Left lung (tissue), 10 donors: ENCODE measurements around the gene RAB43. TPM values are rescaled to one million over a fixed set of nuclear protein-coding genes. Genes with fewer than 3 reads are reported as not detected.
"Not testable (repeated sequence)": the region's sequence is repeated elsewhere in the genome, so short reads cannot be mapped to it uniquely, and the experiment has no call there.

Experiments used
- ATAC-seq: fragments of 200-7000 bp; cut with Tn5 transposase; one replicate; pipeline ENCODE4 v1.9.1; 2020; ENCODE audit warnings: moderate library complexity
- DNase-seq, 4 donors: peaks; one replicate each; pipeline ENCODE4 v3.0.0-alpha.2; 2013 to 2020
- H3K27ac ChIP-seq, 2 donors: fragments of 200-600 bp; sonication (generic) in 1 of 2; one replicate each; pipeline versions ENCODE4 v1.5.0 to v1.8.0; 2020 to 2021
- H3K27me3 ChIP-seq, 2 donors: fragments of 200-600 bp; sonication (generic) in 1 of 2; one replicate each; pipeline versions ENCODE4 v1.5.0 to v1.8.0; 2020 to 2021
- H3K36me3 ChIP-seq, 2 donors: fragments of 200-600 bp; sonication (generic) in 1 of 2; one replicate each; pipeline versions ENCODE4 v1.5.0 to v1.8.0; 2020 to 2021
- H3K4me1 ChIP-seq, 2 donors: fragments of 200-600 bp; one replicate each; pipeline ENCODE4 v1.8.0; 2021
- H3K4me3 ChIP-seq, 2 donors: fragments of 200-600 bp; sonication (generic) in 1 of 2; one replicate each; pipeline versions ENCODE4 v1.5.0 to v1.8.0; 2020 to 2021; ENCODE audit warnings: mild to moderate bottlenecking in 1 of 2
- H3K9me3 ChIP-seq, 2 donors: fragments of 200-600 bp; sonication (generic) in 1 of 2; one replicate each; pipeline versions ENCODE4 v1.5.0 to v1.8.0; 2020 to 2021
- intact Hi-C, 2 donors: fragments of 100-400 bp; cut with DNase I; formaldehyde crosslinking; loops; one replicate each; pipeline versions ENCODE4 v1.11.2 to v1.14.2; 2022
- polyA plus RNA-seq, 6 donors: library from polyadenylated mRNA; unstranded; fragments of 120-200 nt; gene quantifications; one replicate each; pipeline ENCODE4 v1.2.1, GENCODE V29; 2013; ENCODE audit not compliant: insufficient read length in 6 of 6
- total RNA-seq, 2 donors: library from RNA; stranded (reverse); fragmentation: NEBNext Ultra II Directional; extraction: Animal tissue kit (Norgen Biotek cat#: 25700); gene quantifications; one replicate each; pipeline ENCODE4 v1.2.1, GENCODE V29; 2021
- TF ChIP-seq, protein P1 (sequence below), 2 donors: fragments of 200-600 bp; sonication (generic) in 1 of 2; IDR thresholded peaks; one replicate each; pipeline versions ENCODE4 v1.5.0 to v1.8.0; 2021; ENCODE audit warnings: antibody characterized with exemption in 2 of 2
- donor health status: DM: no; HTN: yes; CAD: no.
- donor health status: DM: no; HTN: no; CAD: no.

RAB43 gene
- total and polyA plus RNA-seq, 8 donors: 5.8 to 30.6 (median 10.2) TPM

- intact Hi-C loops: no loop called here
Observed at GRCh38 chr3:129068291-129068886, 53.2 kb downstream of the RAB43 start.

GRCh38 chr3:129067719-129068118 lies 53.9 kb downstream of the RAB43 start:
- H3K27ac ChIP-seq, H3K27me3 ChIP-seq, H3K9me3 ChIP-seq, H3K36me3 ChIP-seq, intact Hi-C loops, ATAC-seq, H3K4me3 ChIP-seq, DNase-seq: not testable (repeated sequence)
- H3K4me1 ChIP-seq: peaks cover 2 to 11% of the 10 kb centered on the region in 2 donors

More at GRCh38 chr3:129068291-129068886, 53.2 kb downstream of the RAB43 start:
- TF ChIP-seq, protein P1, sequence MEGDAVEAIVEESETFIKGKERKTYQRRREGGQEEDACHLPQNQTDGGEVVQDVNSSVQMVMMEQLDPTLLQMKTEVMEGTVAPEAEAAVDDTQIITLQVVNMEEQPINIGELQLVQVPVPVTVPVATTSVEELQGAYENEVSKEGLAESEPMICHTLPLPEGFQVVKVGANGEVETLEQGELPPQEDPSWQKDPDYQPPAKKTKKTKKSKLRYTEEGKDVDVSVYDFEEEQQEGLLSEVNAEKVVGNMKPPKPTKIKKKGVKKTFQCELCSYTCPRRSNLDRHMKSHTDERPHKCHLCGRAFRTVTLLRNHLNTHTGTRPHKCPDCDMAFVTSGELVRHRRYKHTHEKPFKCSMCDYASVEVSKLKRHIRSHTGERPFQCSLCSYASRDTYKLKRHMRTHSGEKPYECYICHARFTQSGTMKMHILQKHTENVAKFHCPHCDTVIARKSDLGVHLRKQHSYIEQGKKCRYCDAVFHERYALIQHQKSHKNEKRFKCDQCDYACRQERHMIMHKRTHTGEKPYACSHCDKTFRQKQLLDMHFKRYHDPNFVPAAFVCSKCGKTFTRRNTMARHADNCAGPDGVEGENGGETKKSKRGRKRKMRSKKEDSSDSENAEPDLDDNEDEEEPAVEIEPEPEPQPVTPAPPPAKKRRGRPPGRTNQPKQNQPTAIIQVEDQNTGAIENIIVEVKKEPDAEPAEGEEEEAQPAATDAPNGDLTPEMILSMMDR (IDR thresholded peaks at IDR 0.05): no peak
- Histone ChIP-seq H3K4me3 (peak overlapping the region; percentile 27 to 41), H3K27me3 (no peaks in the 10 kb centered on the region), H3K9me3 (peaks cover 0 to 3% of the 10 kb centered on the region in 2 donors), H3K4me1 (peaks cover 2 to 11% of the 10 kb centered on the region in 2 donors), H3K27ac (no peak overlapping the region), H3K36me3 (no peaks in the 10 kb centered on the region)
- peak in 2 of 4 donors; percentile 43 to 84 for DNase-seq
- ATAC-seq: peak; percentile 81

DNA sequence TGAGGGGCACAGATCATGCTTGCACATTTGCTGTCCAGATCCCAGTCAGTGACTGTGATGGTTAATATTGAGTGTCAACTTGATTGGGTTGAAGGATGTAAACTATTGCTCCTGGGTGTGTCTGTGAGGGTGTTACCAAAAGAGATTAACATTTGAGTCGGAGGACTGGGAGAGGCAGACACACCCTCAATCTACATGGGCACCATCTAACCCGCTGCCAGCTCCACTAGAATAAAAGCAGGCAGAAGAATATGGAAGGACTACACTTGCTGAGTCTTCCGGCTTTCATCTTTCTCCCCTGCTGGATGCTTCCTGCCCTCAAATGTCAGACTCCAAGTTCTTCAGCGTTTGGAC lies 55.9 kb downstream of the RAB43 start:
- intact Hi-C loops: no loop called here

DNA sequence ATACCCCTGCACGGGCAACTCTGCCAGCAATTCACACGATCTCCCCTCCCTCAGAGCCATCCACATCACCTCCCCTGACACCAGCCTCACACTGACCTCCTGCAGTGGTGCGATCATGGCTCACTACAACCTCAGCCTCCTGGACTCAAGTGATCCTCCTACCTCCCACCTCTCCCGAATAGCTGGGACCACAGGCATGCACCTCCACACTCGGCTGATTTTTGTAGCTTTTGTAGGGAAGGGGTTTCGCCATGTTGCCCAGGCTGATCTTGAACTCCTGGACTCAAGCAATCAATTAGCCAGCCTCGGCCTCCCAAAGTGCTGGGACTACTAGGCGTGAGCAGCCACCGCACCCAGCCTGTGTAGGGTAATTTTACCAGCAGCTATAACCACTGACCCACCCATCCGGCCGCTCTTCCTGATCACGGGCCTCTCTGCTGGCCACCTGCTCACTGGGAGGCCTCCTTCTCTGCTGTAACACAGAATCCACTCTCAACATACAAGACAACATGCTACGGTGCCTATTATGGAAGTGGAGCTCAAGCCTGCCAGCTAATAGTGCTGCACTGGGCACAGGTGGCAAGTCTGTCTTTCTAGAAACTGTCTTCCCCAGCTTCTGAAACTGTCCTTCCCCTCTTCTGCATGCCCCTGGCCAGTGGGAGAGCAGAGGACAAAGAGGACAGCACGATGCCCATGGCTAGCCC lies 56.4 kb downstream of the RAB43 start:
- no peak for ATAC-seq

More for the DNA sequence above, 55.9 kb downstream of the RAB43 start:
- no peak overlapping the region for H3K4me3 ChIP-seq
- no peak for DNase-seq
- no peak overlapping the region for H3K27ac ChIP-seq
- H3K36me3 ChIP-seq: no peaks in the 10 kb centered on the region
- TF ChIP-seq, protein P1 (IDR thresholded peaks at IDR 0.05): no peak
- H3K4me1 ChIP-seq: peaks cover 2 to 11% of the 10 kb centered on the region in 2 donors
- peaks cover 0 to 3% of the 10 kb centered on the region in 2 donors for H3K9me3 ChIP-seq
- no peak for ATAC-seq
- no peaks in the 10 kb centered on the region for H3K27me3 ChIP-seq

GRCh38 chr3:129063841-129064482 lies 57.6 kb downstream of the RAB43 start:
- Histone ChIP-seq H3K4me1 (peaks cover 2 to 11% of the 10 kb centered on the region in 2 donors), H3K27ac (no peak overlapping the region), H3K9me3 (peaks cover 0 to 3% of the 10 kb centered on the region in 2 donors), H3K27me3 (no peaks in the 10 kb centered on the region), H3K4me3 (no peak overlapping the region), H3K36me3 (no peaks in the 10 kb centered on the region)
- intact Hi-C loops: no loop called here
- DNase-seq (peak in 1 of 4 donors; percentile 14), ATAC-seq (no peak)
- TF ChIP-seq, protein P1 (IDR thresholded peaks at IDR 0.05): no peak

More for the DNA sequence above, 56.4 kb downstream of the RAB43 start:
- Histone ChIP-seq H3K27ac (no peak overlapping the region), H3K36me3 (no peaks in the 10 kb centered on the region), H3K4me3 (no peak overlapping the region), H3K4me1 (peaks cover 2 to 11% of the 10 kb centered on the region in 2 donors), H3K9me3 (peaks cover 0 to 3% of the 10 kb centered on the region in 2 donors), H3K27me3 (no peaks in the 10 kb centered on the region)
- no peak for DNase-seq
- intact Hi-C loops: no loop called here
- TF ChIP-seq, protein P1 (IDR thresholded peaks at IDR 0.05): no peak
